GM21786 (cell line): Measurements from ENCODE around the gene CENPX.

Experiments
- ATAC-seq: cut with Tn5 transposase; IDR thresholded peaks from one replicate; pipeline ENCODE4 v1.9.1; 2021; ENCODE audit not compliant: unreplicated experiment

Gene CENPX

GRCh38 chr17:82012640-82013295 is 9.9 kb downstream of the CENPX start:
- no peak for ATAC-seq

DNA sequence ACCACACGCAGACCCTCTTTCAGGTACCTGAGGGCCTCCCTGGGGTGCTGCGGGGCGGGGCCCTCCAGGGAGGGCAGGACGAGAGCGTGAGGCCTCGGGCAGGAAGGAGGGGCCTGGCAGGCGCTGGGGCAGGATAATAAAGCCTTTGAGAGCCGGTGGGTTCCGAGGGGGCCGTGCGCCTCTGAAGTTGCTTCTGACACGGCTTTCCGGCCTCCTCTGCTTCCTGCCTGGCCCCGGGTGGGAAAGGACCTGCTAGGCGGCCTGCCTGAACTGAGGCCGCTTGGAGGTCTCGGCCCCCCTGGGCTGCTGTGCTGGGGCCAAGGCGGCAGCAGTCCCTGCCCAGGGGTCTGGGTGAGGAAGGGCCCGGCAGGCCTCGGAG is 10.4 kb downstream of the CENPX start:
- no peak for ATAC-seq

DNA sequence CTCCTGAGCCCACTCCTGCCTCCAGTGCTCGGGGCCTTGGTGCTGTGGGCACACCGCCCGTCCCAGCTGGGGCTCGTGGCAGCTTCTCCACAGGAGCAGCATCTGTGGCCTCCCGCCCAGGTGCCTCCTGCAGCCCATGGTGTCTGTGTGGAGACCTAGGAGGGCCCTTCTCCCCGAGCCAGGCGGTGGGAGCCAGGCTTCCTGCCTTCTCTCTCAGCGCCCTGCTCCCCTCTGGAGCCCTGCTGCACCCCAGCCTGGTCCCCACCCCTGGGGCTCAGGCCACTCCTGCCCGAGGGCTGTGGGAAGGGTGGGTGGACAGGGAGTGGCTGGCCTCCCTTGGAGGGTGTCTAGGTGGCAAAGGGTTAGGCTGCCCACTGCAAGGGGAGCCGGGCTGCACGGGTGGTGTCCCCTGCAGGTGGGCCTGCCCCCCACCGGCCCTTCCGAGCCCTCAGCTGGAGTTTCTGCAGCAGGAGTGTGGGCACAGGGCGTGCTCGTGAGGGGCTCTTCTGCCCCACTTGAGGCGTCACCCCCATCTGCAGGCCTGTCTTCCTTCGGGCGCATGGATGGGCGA is 11.0 kb downstream of the CENPX start:
- no peak for ATAC-seq

DNA sequence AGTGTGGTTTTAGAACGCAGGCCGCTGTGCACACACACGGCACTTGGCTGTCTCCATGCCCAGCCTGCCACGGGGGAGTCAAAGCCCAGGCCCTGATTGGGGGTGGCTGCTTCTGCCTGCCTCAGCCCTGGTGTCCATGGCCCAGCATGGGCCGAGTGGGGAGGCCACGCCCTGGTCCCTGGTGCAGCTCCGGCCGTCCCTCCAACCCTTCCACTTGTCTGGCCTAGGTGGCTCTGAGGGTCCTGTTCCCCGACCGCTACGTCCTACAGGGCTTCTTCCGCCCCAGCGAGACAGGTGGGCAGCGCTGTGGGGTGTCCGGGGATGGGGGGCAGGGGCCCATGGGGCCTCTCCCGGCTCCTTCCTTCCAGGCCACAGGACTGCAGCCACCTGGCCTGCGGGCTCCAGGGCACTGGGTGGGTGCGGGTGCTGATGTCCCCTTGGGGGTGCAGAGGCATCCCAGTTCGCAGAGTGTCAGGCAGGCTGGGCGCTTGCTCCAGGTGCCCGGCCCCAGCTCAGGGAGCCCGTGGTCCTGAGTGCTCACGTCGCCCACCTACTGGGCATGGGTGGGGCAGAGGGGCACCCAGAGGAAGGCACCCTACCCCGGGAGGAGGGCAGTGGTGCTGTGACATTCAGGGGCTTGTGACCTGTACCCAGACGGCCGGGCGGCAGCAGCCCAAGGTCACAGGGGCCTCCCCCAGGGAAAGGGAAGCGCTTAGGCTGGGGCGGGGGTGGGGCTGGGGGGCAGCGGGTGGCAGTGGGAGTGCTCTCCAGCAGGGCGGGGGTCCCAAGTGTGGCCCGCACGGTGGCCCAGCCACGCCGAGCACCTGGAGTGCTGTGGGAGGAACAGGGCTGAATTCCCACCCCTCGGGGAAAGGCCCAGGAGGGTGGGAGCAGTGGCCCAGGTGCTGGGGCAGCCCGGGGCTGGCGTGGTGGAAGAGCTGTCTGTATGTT is 11.8 kb downstream of the CENPX start:
- no peak for ATAC-seq

DNA sequence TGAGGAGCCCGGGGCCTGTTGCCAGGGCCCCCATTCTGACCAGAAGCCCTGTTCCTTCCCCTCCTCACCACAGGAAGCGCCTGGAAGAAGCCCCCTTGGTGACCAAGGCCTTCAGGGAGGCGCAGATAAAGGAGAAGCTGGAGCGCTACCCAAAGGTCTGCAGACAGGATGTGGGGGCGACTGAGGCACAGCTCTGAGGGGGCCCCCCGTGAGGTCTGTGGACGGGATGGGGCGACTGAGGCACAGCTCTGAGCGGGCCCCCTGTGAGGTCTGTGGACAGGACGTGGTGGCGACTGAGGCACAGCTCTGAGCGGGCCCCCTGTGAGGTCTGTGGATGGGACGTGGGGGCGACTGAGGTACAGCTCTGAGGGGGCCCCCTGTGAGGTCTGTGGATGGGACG is 13.3 kb downstream of the CENPX start:
- ATAC-seq = no peak

- ATAC-seq = no peak
Measured at GRCh38 chr17:82008941-82009405, 13.7 kb downstream of the CENPX start.

GRCh38 chr17:82008258-82008940 is 14.3 kb downstream of the CENPX start:
- ATAC-seq = no peak

DNA sequence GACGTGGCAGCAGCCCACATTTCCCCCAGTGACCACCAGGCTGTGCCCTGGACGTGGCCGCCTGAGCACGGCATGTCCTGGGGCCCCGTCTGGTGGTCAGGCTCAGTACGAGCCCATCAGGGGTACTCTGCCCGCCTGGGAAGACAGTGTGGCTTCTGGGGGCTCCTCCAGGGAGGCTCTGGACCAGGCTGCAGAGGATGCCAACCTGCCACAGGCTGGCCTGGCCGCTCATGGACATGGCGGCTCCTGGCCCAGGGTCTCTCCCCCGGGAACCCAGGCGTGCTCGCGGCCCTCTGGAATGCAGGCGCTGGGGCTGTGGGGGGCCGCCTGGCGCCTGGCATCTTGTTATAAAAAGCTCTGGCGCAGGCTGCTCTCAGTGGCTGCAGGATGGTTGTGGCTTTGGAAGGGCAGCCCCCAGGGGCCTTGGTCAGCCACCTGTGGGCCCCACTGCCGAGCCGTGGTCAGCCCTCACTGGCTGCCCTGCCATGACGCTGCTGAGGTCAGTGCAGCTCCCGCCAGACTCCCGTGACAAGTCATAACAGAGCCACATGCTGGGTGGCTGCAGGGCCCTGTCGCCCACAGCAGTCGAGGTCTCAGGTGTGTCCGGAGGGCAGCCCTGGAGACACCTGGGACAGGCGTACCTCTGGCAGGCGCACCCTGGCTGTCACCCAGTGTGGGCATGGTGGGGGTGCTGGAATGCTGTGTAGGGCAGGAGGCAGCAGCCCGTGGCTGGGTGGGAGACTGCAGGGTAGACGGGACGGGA is 15.0 kb downstream of the CENPX start:
- ATAC-seq = no peak

DNA sequence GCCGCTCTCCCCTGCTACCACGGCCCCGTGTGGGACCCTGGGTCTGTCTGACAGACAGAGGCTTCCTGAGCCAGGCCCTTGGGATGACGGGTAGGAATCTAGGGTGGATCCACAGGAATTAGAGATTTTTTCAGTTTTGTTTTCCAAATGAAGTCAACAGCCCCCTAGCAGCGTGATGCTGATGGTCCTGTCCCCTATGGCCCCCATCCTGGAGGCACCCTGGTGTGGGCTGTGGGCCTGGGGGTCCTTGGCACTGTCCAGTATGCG is 15.5 kb downstream of the CENPX start:
- no peak for ATAC-seq

GRCh38 chr17:82006468-82007227 is 16.0 kb downstream of the CENPX start:
- ATAC-seq = no peak

DNA sequence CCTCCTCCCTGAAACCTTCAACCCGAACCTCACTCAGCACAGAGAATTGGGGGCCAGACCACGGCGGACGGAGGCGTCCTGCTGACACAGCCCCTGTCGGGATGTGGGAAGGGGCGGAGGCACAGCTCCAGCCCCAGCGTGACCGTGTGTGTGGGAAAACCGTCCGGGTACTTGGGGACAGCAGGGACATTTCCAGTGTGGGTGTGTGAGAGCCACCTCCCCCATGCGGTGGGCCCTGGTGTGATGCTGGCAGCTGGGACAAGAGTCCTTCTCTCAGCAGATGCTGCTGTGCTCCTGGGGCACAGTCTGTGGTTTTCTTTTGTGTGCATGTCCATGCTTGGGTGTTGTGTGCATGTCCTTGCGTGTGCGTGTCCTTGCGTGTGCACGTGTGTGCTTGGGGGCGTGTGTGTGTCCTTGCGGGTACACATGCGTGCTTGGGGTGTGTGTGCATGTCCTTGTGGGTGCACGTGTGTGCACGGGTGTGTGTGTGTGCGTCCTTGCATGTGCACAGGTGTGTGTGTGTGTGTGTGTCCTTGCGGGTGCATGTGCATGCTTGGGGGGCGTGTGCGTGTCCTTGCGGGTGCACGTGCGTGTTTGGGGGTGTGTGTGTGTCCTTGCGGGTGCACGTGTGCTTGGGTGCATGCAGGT is 16.9 kb downstream of the CENPX start:
- no peak for ATAC-seq

- ATAC-seq = no peak
Measured at GRCh38 chr17:82004517-82005455, 17.9 kb downstream of the CENPX start.

DNA sequence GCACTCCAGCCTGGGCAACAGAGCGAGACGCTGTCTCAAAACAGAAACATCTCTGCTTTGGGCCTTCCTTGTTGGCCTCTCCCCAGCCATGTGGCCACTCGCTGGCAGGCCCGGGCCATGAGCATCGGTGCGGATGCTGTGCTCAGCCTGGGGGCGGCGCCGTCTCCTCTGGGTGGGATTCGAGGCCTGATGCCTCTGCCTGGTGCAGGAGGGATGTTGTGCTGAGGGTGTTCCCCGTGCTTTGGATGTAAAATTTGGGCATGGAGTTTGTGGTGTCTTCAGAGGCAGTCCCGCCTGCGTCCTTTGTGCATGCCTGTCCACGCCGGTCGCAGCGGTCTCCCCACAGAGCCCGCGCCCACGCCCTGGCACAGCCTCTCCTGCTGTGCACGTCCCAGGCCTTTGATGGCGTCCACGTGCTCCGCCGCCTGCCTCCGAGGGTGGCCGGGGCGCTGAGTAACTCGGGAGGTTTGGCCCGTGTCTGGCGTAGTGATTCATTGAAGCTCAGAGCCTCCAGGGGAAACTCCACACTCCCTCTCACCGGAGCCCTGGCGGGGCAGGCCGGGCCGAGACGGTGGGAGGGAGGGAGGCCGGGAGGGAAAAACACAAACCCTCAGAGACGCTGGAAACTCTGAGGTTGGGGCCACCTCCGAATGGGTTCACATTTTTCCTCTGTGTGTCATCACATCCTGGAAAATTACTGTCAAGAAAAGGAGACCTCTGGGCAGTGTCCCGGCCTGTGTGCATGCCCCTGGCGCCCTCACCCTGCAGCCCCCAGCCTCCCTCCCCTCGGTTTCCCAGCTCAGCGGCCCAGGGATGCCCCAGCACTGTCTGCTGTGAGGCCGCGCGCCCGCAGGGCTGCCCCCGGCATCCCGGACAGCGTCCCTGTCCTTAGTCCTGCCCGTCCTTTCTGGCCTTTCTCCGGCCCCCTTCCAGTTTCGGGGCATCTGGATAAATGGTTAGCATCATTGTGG is 19.0 kb downstream of the CENPX start:
- ATAC-seq = no peak

DNA sequence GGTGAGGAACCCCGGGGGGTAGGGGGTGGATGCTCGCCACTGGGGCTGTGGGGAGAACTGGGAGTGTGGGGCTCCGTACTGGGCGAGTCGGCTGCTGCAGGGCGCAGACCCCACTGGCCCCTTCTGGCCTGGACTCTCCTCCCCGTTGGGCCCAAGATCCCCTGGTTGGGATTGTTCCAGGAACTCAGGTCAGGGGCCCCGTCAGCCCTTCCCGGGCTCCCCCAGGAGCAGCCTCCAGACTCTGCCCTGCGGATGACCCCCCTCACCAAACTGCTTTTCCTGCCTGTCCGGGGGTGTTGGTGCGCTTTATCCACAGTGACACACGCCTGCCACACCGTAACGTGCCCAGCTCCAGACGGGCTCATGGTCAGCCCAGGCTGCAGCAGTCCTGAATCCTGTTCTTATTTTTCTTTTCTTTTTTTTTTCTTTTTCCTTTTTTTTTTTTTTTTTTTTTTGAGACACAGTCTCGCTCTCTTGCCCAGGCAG is 21.1 kb downstream of the CENPX start:
- no peak for ATAC-seq

DNA sequence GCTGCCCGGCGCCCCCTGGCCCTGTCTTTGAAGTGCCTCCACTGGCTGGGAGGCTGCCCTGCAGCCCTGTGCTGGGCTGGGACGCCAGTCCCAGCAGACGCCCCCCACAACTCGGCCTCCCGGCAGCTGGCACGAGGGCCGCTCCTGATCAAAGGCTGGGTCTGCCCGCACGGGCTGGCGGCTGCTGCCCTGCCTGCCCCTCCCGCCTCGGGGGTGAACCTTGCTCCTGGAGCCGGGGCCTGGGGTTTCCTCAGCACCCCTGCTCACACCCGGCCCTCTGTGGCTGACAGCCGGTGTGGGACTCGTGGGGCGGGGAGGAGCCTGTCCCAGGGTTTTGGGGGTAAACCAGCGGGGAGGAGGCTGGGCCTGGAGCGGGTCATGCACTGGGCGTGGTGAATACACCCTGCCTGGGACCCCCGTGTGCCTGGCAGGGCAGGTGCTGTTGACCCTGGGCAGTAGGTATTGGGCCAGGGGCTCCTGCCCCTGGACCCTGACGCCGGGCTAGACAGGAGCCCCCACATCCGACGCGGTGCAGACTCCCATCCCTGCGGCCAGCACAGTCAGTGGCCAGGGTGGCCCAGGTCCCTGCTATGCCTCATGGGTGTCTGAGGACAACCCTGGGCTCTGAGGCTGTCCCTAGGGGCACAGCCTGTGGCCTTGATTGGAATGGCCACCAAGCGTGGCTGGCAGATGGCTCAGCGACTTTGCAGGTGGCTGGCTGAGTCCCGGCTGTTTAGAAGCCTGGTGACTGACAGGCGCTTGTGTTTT is 21.7 kb downstream of the CENPX start:
- no peak for ATAC-seq

GRCh38 chr17:81999976-82000802 is 22.5 kb downstream of the CENPX start:
- no peak for ATAC-seq
